Amniotic stem cell (primary cell): ENCODE data around the gene DLEC1.
"Not testable (repeated sequence)": the region's sequence is repeated elsewhere in the genome, so short reads cannot be mapped to it uniquely, and the experiment has no call there.

Source experiments
- DNase-seq: peaks from one replicate; lab custom pipeline; 2025; lab: John Stamatoyannopoulos, UW

DLEC1 gene

GRCh38 chr3:38084334-38085310 lies 45.6 kb downstream of the DLEC1 start:
- DNase-seq = no peak

GRCh38 chr3:38085311-38085942 lies 46.4 kb downstream of the DLEC1 start:
- DNase-seq = no peak

GRCh38 chr3:38085943-38086324 lies 46.9 kb downstream of the DLEC1 start:
- no peak for DNase-seq

- DNase-seq = no peak
Measured at GRCh38 chr3:38086496-38086895, 47.5 kb downstream of the DLEC1 start.

GRCh38 chr3:38087278-38087677 lies 48.3 kb downstream of the DLEC1 start:
- DNase-seq = not testable (repeated sequence)

- DNase-seq = no peak
Measured at GRCh38 chr3:38088126-38089078, 49.4 kb downstream of the DLEC1 start.

GRCh38 chr3:38089163-38089562 lies 50.2 kb downstream of the DLEC1 start:
- DNase-seq = no peak

- DNase-seq = no peak
Measured at GRCh38 chr3:38090453-38090852, 51.4 kb downstream of the DLEC1 start.

GRCh38 chr3:38094999-38095398 lies 56.0 kb downstream of the DLEC1 start:
- DNase-seq = no peak

- DNase-seq = no peak
Measured at GRCh38 chr3:38095669-38096483, 56.9 kb downstream of the DLEC1 start.

GRCh38 chr3:38097446-38098375 lies 58.7 kb downstream of the DLEC1 start:
- no peak for DNase-seq

- DNase-seq = no peak
Measured at GRCh38 chr3:38098376-38098723, 59.3 kb downstream of the DLEC1 start.

GRCh38 chr3:38099518-38099917 lies 60.5 kb downstream of the DLEC1 start:
- DNase-seq = no peak

- no peak for DNase-seq
Measured at GRCh38 chr3:38100498-38100897, 61.5 kb downstream of the DLEC1 start.

GRCh38 chr3:38101811-38102443 lies 62.9 kb downstream of the DLEC1 start:
- no peak for DNase-seq

- DNase-seq = no peak
Measured at GRCh38 chr3:38102444-38102814, 63.4 kb downstream of the DLEC1 start.

GRCh38 chr3:38105525-38105924 lies 66.5 kb downstream of the DLEC1 start:
- no peak for DNase-seq

GRCh38 chr3:38107911-38108648 lies 69.1 kb downstream of the DLEC1 start:
- DNase-seq = no peak
